Effector memory CD8-positive, alpha-beta T cell (primary cell): Measurements from ENCODE around the gene GLRB.
"Not testable (repeated sequence)": the region's sequence is repeated elsewhere in the genome, so short reads cannot be mapped to it uniquely, and the experiment has no call there.

ENCODE experiments used
- ATAC-seq: fragments of 150-1000 bp; cut with Tn5 transposase; replicated peaks from 2 replicates; pipeline ENCODE4 v1.10.0; 2021; ENCODE audit warnings: mild to moderate bottlenecking, moderate library complexity
- DNase-seq, 3 experiments: peaks; one replicate each; pipeline ENCODE4 v3.0.0; 2021
- H3K27ac Mint-ChIP-seq, 2 donors: one replicate each; pipeline ENCODE4 v1.8.0; 2022; ENCODE audit warnings: mild to moderate bottlenecking in 2 of 2, mixed read lengths in 2 of 2, moderate library complexity in 2 of 2
- H3K27me3 Mint-ChIP-seq, 2 donors: one replicate each; pipeline ENCODE4 v1.8.0; 2022; ENCODE audit warnings: mixed read lengths in 2 of 2
- H3K36me3 Mint-ChIP-seq: one replicate; pipeline ENCODE4 v1.8.0; 2022; ENCODE audit warnings: mild to moderate bottlenecking, moderate library complexity, mixed read lengths; ENCODE audit not compliant: insufficient read depth
- H3K4me1 Mint-ChIP-seq, 2 donors: one replicate each; pipeline ENCODE4 v1.8.0; 2022; ENCODE audit warnings: low read depth in 2 of 2, mixed read lengths in 2 of 2
- H3K4me3 Mint-ChIP-seq, 2 donors: one replicate each; pipeline ENCODE4 v1.8.0; 2022; ENCODE audit warnings: mild to moderate bottlenecking in 2 of 2, mixed read lengths in 2 of 2, moderate library complexity in 2 of 2
- H3K9me3 Mint-ChIP-seq, 2 donors: one replicate each; pipeline ENCODE4 v1.8.0; 2022; ENCODE audit warnings: mixed read lengths in 2 of 2
- total RNA-seq, 9 experiments: gene quantifications; one replicate each; lab custom pipeline; 2026; lab: John Stamatoyannopoulos, UW

Gene GLRB
- total RNA-seq: 0 to 0.66 (median 0) reads per million in 9 experiments

GRCh38 chr4:157075811-157076577 is at the start of gene GLRB:
Gene GLRB (plus strand): TSS chr4:157076150. CDS start chr4:157078025, 1,875 bp downstream.
- ATAC-seq: no peak
- no peak within 1 kb of the TSS for H3K4me3 Mint-ChIP-seq
- no peak within 1 kb of the TSS for H3K27ac Mint-ChIP-seq
- no peak for DNase-seq
- H3K27me3 Mint-ChIP-seq: no peaks in the 10 kb centered on the region
- no peaks in the 10 kb centered on the region for H3K36me3 Mint-ChIP-seq
- H3K4me1 Mint-ChIP-seq: no peaks in the 10 kb centered on the region
- peaks cover 10 to 12% of the 10 kb centered on the region in 2 donors for H3K9me3 Mint-ChIP-seq

- Mint-ChIP-seq H3K36me3 (no peaks in the 10 kb centered on the region), H3K9me3 (peaks cover 0 to 4% of the 10 kb centered on the region in 2 donors), H3K27me3 (no peaks in the 10 kb centered on the region), H3K27ac (no peak overlapping the region), H3K4me3 (no peak overlapping the region), H3K4me1 (no peaks in the 10 kb centered on the region)
- DNase-seq: no peak
- no peak for ATAC-seq
Measured at GRCh38 chr4:157035471-157035870, 40.5 kb upstream of the GLRB start.

- H3K4me1 Mint-ChIP-seq: no peaks in the 10 kb centered on the region
- H3K36me3 Mint-ChIP-seq: no peaks in the 10 kb centered on the region
- H3K27ac Mint-ChIP-seq: no peak overlapping the region
- H3K27me3 Mint-ChIP-seq: no peaks in the 10 kb centered on the region
- peaks cover 3 to 6% of the 10 kb centered on the region in 2 donors for H3K9me3 Mint-ChIP-seq
- no peak overlapping the region for H3K4me3 Mint-ChIP-seq
- no peak for ATAC-seq
- DNase-seq: no peak
Measured at GRCh38 chr4:157040405-157040804, 35.5 kb upstream of the GLRB start.

- H3K4me1 Mint-ChIP-seq: no peaks in the 10 kb centered on the region
- no peak overlapping the region for H3K27ac Mint-ChIP-seq
- no peaks in the 10 kb centered on the region for H3K36me3 Mint-ChIP-seq
- no peaks in the 10 kb centered on the region for H3K27me3 Mint-ChIP-seq
- DNase-seq (no peak), ATAC-seq (no peak)
- peaks cover 9 to 14% of the 10 kb centered on the region in 2 donors for H3K9me3 Mint-ChIP-seq
- no peak overlapping the region for H3K4me3 Mint-ChIP-seq
Measured at GRCh38 chr4:157043131-157043530, 32.8 kb upstream of the GLRB start.

- DNase-seq (no peak), ATAC-seq (no peak)
- Mint-ChIP-seq H3K27me3 (no peaks in the 10 kb centered on the region), H3K9me3 (peaks cover 11 to 24% of the 10 kb centered on the region in 2 donors), H3K4me1 (no peaks in the 10 kb centered on the region), H3K4me3 (no peak overlapping the region), H3K36me3 (no peaks in the 10 kb centered on the region), H3K27ac (no peak overlapping the region)
Measured at GRCh38 chr4:157045507-157046127, 30.3 kb upstream of the GLRB start.

- no peaks in the 10 kb centered on the region for H3K36me3 Mint-ChIP-seq
- DNase-seq: no peak
- no peak overlapping the region for H3K4me3 Mint-ChIP-seq
Measured at GRCh38 chr4:157048248-157048647, 27.7 kb upstream of the GLRB start.

GRCh38 chr4:157050561-157050960 is 25.4 kb upstream of the GLRB start:
- DNase-seq: no peak
- H3K27me3 Mint-ChIP-seq: no peaks in the 10 kb centered on the region
- H3K9me3 Mint-ChIP-seq: peaks cover 12 to 20% of the 10 kb centered on the region in 2 donors
- H3K36me3 Mint-ChIP-seq: no peaks in the 10 kb centered on the region
- ATAC-seq: no peak
- H3K27ac Mint-ChIP-seq: no peak overlapping the region
- H3K4me3 Mint-ChIP-seq: no peak overlapping the region
- H3K4me1 Mint-ChIP-seq: no peaks in the 10 kb centered on the region

More at GRCh38 chr4:157048248-157048647, 27.7 kb upstream of the GLRB start:
- peaks cover 17 to 24% of the 10 kb centered on the region in 2 donors for H3K9me3 Mint-ChIP-seq
- no peaks in the 10 kb centered on the region for H3K4me1 Mint-ChIP-seq
- ATAC-seq: no peak
- no peaks in the 10 kb centered on the region for H3K27me3 Mint-ChIP-seq
- no peak overlapping the region for H3K27ac Mint-ChIP-seq

GRCh38 chr4:157052429-157053040 is 23.4 kb upstream of the GLRB start:
- H3K27ac Mint-ChIP-seq: no peak overlapping the region
- ATAC-seq (no peak), DNase-seq (no peak)
- no peaks in the 10 kb centered on the region for H3K36me3 Mint-ChIP-seq
- peaks cover 9 to 10% of the 10 kb centered on the region in 2 donors for H3K9me3 Mint-ChIP-seq
- no peak overlapping the region for H3K4me3 Mint-ChIP-seq
- H3K4me1 Mint-ChIP-seq: no peaks in the 10 kb centered on the region
- H3K27me3 Mint-ChIP-seq: no peaks in the 10 kb centered on the region

- peaks cover 3% of the 10 kb centered on the region for H3K36me3 Mint-ChIP-seq
- no peak overlapping the region for H3K27ac Mint-ChIP-seq
- H3K27me3 Mint-ChIP-seq: no peaks in the 10 kb centered on the region
- ATAC-seq (no peak), DNase-seq (no peak)
- H3K4me1 Mint-ChIP-seq: no peaks in the 10 kb centered on the region
- no peak overlapping the region for H3K4me3 Mint-ChIP-seq
- peaks cover 5 to 10% of the 10 kb centered on the region in 2 donors for H3K9me3 Mint-ChIP-seq
Measured at GRCh38 chr4:157057218-157057617, 18.7 kb upstream of the GLRB start.

GRCh38 chr4:157058899-157059298 is 17.1 kb upstream of the GLRB start:
- not testable (repeated sequence) for H3K4me3 Mint-ChIP-seq, H3K36me3 Mint-ChIP-seq, DNase-seq, ATAC-seq, H3K4me1 Mint-ChIP-seq, H3K27me3 Mint-ChIP-seq, H3K27ac Mint-ChIP-seq
- H3K9me3 Mint-ChIP-seq: peaks cover 3 to 16% of the 10 kb centered on the region in 2 donors

- H3K27me3 Mint-ChIP-seq: no peaks in the 10 kb centered on the region
- ATAC-seq: no peak
- no peaks in the 10 kb centered on the region for H3K4me1 Mint-ChIP-seq
- H3K9me3 Mint-ChIP-seq: peaks cover 10 to 12% of the 10 kb centered on the region in 2 donors
- DNase-seq: no peak
- no peak overlapping the region for H3K4me3 Mint-ChIP-seq
- no peak overlapping the region for H3K27ac Mint-ChIP-seq
- no peaks in the 10 kb centered on the region for H3K36me3 Mint-ChIP-seq
Measured at GRCh38 chr4:157072002-157072401, 3.9 kb upstream of the GLRB start.

GRCh38 chr4:157075401-157075800 is 549 bp upstream of the GLRB start:
- Mint-ChIP-seq H3K27ac (no peak overlapping the region), H3K27me3 (no peaks in the 10 kb centered on the region), H3K4me1 (no peaks in the 10 kb centered on the region), H3K36me3 (no peaks in the 10 kb centered on the region), H3K9me3 (peaks cover 10 to 12% of the 10 kb centered on the region in 2 donors), H3K4me3 (no peak overlapping the region)
- DNase-seq: no peak
- ATAC-seq: no peak

GRCh38 chr4:157076578-157076947 is 613 bp downstream of the GLRB start:
- DNase-seq: no peak
- H3K36me3 Mint-ChIP-seq: no peaks in the 10 kb centered on the region
- H3K9me3 Mint-ChIP-seq: peaks cover 10 to 11% of the 10 kb centered on the region in 2 donors
- no peak overlapping the region for H3K27ac Mint-ChIP-seq
- no peak for ATAC-seq
- H3K4me3 Mint-ChIP-seq: no peak overlapping the region
- H3K27me3 Mint-ChIP-seq: no peaks in the 10 kb centered on the region
- no peaks in the 10 kb centered on the region for H3K4me1 Mint-ChIP-seq

GRCh38 chr4:157079441-157079840 is 3.5 kb downstream of the GLRB start:
- no peaks in the 10 kb centered on the region for H3K4me1 Mint-ChIP-seq
- no peak for ATAC-seq
- H3K9me3 Mint-ChIP-seq: peaks cover 0 to 3% of the 10 kb centered on the region in 2 donors
- no peak overlapping the region for H3K27ac Mint-ChIP-seq
- H3K4me3 Mint-ChIP-seq: no peak overlapping the region
- no peak for DNase-seq
- no peaks in the 10 kb centered on the region for H3K27me3 Mint-ChIP-seq
- no peaks in the 10 kb centered on the region for H3K36me3 Mint-ChIP-seq
